A549 (cell line): ENCODE data around the gene OPRL1.

Source experiments
- CHD4 ChIP-seq: fragments of 200-600 bp; sonication (generic); IDR thresholded peaks from 2 replicates; pipeline ENCODE4 v1.6.1; 2016; ENCODE audit warnings: antibody characterized with exemption, mild to moderate bottlenecking, borderline replicate concordance
- CTCF ChIP-seq: fragments of >200 bp; sonication (Bioruptor Twin); formaldehyde crosslinking; IDR thresholded peaks from 3 replicates; pipeline ENCODE4 v1.5.1; 2016
- HOXA7 ChIP-seq: fragments of 250-450 bp; sonication (Bioruptor Pico); IDR thresholded peaks from 2 replicates; pipeline ENCODE4 v1.5.0; 2020; ENCODE audit warnings: mild to moderate bottlenecking, moderate library complexity
- MAZ ChIP-seq: fragments of 150-350 bp; IDR thresholded peaks from 2 replicates; pipeline ENCODE4 v1.6.1; 2014; ENCODE audit warnings: antibody characterized with exemption, low read depth, low read length, borderline replicate concordance
- MYC ChIP-seq: IDR thresholded peaks from 2 replicates; pipeline ENCODE4 v1.6.1; 2012; ENCODE audit warnings: mild to moderate bottlenecking, inconsistent platforms, low read length, improper control_type of control experiment, borderline replicate concordance
- PHF8 ChIP-seq: fragments of 200-600 bp; sonication (generic); IDR thresholded peaks from 2 replicates; pipeline ENCODE4 v1.6.1; 2016; ENCODE audit warnings: low read depth, mild to moderate bottlenecking, antibody characterized with exemption, moderate library complexity, borderline replicate concordance
- POLR2A ChIP-seq: IDR thresholded peaks from 2 replicates; pipeline ENCODE4 v1.6.1; 2012; ENCODE audit warnings: mild to moderate bottlenecking, low read length
- REST ChIP-seq: fragments of 200-600 bp; sonication (generic); IDR thresholded peaks from 2 replicates; pipeline ENCODE4 v1.6.1; 2016; ENCODE audit warnings: antibody characterized with exemption, mild to moderate bottlenecking, moderate library complexity
- USF2 ChIP-seq: fragments of 450-650 bp; IDR thresholded peaks from 2 replicates; pipeline ENCODE4 v1.6.1; 2014; ENCODE audit warnings: antibody characterized with exemption
- ZNF302 ChIP-seq: fragments of 250-450 bp; sonication (Bioruptor Pico); IDR thresholded peaks from 2 replicates; pipeline ENCODE4 v1.9.0; 2021; ENCODE audit warnings: inconsistent platforms, mild to moderate bottlenecking, moderate library complexity

- TF ChIP-seq CTCF (no peak), USF2 (no peak), MYC (no peak), REST (no peak), POLR2A (no peak), HOXA7 (no peak), ZNF302 (CRISPR knock-in tag) (no peak), MAZ (no peak), CHD4 (no peak), PHF8 (no peak)
These were observed 43.3 kb upstream of the OPRL1 start for GRCh38 chr20:64036346-64037198.
